ENCODE data around the gene NLGN1. TPM values are rescaled to one million over a fixed set of nuclear protein-coding genes. Genes with fewer than 3 reads are reported as not detected.

The NLGN1 gene
- polyA plus RNA-seq, 2 of the 4 experiments (the other 2 are of a cell fraction) = not detected

DNA sequence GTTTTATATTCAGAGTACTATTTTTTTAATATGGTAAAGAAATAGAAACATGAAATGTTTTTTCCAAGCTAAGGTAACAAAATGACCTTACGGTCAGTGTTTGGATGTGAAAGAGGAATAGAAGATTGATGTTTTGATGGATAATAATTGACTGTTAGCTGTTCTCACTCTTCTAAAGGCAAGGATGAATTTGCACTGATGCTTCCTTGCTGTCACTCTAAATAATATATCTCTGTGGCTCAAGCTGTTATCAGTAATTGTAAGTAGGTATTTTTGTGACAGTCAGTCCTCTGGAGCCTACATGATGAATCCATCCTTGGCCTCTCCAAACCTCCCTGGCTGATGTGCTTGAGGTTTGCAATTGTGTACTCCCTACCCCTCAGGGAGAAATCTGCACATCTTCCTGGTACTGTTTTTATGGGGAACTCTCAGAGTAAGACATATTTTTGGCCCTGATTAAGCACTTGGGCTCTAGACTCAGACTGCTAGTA lies 283.7 kb downstream of the NLGN1 start:
- Histone ChIP-seq H3K4me2 (no peak overlapping the region), H3K4me3 (no peak overlapping the region), H3K4me1 (no peaks in the 10 kb centered on the region), H3K9me3 (no peaks in the 10 kb centered on the region), H3K27ac (no peak overlapping the region)
- 88% methylated on average over 1 of the region's 1 CpG for WGBS (ENCODE audit: missing lambda C conversion rate)
- CTCF ChIA-PET = no interaction called here
- POLR2A ChIA-PET = no interaction called here
- TF ChIP-seq ZNF302 (CRISPR knock-in tag; IDR thresholded peaks at IDR 0.05) = no peak
- TF ChIP-seq, protein P1, sequence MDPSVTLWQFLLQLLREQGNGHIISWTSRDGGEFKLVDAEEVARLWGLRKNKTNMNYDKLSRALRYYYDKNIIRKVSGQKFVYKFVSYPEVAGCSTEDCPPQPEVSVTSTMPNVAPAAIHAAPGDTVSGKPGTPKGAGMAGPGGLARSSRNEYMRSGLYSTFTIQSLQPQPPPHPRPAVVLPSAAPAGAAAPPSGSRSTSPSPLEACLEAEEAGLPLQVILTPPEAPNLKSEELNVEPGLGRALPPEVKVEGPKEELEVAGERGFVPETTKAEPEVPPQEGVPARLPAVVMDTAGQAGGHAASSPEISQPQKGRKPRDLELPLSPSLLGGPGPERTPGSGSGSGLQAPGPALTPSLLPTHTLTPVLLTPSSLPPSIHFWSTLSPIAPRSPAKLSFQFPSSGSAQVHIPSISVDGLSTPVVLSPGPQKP (IDR thresholded peaks at IDR 0.05; ENCODE audit: low read depth, low read length) = no peak
- TF ChIP-seq, protein P2, sequence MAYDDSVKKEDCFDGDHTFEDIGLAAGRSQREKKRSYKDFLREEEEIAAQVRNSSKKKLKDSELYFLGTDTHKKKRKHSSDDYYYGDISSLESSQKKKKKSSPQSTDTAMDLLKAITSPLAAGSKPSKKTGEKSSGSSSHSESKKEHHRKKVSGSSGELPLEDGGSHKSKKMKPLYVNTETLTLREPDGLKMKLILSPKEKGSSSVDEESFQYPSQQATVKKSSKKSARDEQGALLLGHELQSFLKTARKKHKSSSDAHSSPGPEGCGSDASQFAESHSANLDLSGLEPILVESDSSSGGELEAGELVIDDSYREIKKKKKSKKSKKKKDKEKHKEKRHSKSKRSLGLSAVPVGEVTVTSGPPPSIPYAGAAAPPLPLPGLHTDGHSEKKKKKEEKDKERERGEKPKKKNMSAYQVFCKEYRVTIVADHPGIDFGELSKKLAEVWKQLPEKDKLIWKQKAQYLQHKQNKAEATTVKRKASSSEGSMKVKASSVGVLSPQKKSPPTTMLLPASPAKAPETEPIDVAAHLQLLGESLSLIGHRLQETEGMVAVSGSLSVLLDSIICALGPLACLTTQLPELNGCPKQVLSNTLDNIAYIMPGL (CRISPR knock-in tag; IDR thresholded peaks at IDR 0.05; ENCODE audit: borderline replicate concordance) = no peak
- no peak for TF ChIP-seq RAD21 (conservative IDR thresholded peaks at IDR 0.05 in 1 of 2, IDR thresholded peaks at IDR 0.05 in 1 of 2)
- no peak for TF ChIP-seq PBX3 (IDR thresholded peaks at IDR 0.05)
- no peak for TF ChIP-seq EHF (CRISPR knock-in tag; IDR thresholded peaks at IDR 0.05)
- TF ChIP-seq ZSCAN20 (CRISPR knock-in tag; IDR thresholded peaks at IDR 0.05) = no peak
- TF ChIP-seq ZFP36 (IDR thresholded peaks at IDR 0.05; ENCODE audit: borderline replicate concordance, partially characterized antibody) = no peak
- no peak for TF ChIP-seq USF2 (IDR thresholded peaks at IDR 0.05)
- TF ChIP-seq SREBF2 (IDR thresholded peaks at IDR 0.05) = no peak
- FAIRE-seq (no peak), ATAC-seq (no peak), DNase-seq (ENCODE audit: low read depth in 1 of 2, low spot score in 1 of 2) (no peak)

DNA sequence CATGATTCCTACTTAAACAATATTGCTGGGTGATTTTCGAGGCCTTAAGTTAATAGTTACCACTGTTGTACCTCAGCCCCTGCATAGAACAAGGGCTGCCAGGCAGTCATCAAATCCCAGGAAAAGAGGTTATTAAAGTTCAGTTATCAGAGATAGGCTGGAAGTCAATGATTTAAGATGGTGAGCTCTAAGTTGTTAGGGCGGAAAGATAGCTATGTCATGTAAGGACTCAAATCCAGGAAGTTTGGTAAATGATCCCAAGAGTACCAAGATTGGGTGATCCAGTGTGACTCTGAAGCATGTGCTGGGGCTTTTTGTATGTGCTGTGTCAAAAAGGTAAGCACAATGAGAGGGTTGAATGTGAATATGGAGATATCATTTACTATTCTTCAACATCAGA lies 287.9 kb downstream of the NLGN1 start:
- no peaks in the 10 kb centered on the region for H3K9me3 ChIP-seq
- WGBS (ENCODE audit: missing lambda C conversion rate) = 23% methylated on average over 2 of the region's 2 CpGs
- TF ChIP-seq SREBF2 (IDR thresholded peaks at IDR 0.05) = no peak
- TF ChIP-seq, protein P1 (IDR thresholded peaks at IDR 0.05; ENCODE audit: low read depth, low read length) = no peak
- TF ChIP-seq KDM1A (IDR thresholded peaks at IDR 0.05; ENCODE audit: low read depth) = no peak
- TF ChIP-seq EHMT2 (IDR thresholded peaks at IDR 0.05; ENCODE audit: low read depth) = no peak
- no peak for TF ChIP-seq USF2 (IDR thresholded peaks at IDR 0.05)
- no peak for TF ChIP-seq PHF8 (IDR thresholded peaks at IDR 0.05; ENCODE audit: borderline replicate concordance, low read depth)
- TF ChIP-seq ZNF302 (CRISPR knock-in tag; IDR thresholded peaks at IDR 0.05) = no peak
- TF ChIP-seq HOXB13 (CRISPR knock-in tag; IDR thresholded peaks at IDR 0.05; ENCODE audit: low read depth) = no peak
- FAIRE-seq = no peak
- H3K4me1 ChIP-seq = no peaks in the 10 kb centered on the region
- DNase-seq (ENCODE audit: low read depth in 1 of 2, low spot score in 1 of 2) = no peak
- H3K27ac ChIP-seq = no peak overlapping the region
- CTCF ChIA-PET = no interaction called here
- ATAC-seq = no peak
- no peak overlapping the region for H3K4me3 ChIP-seq
- POLR2A ChIA-PET = no interaction called here
- H3K4me2 ChIP-seq = no peak overlapping the region
